ENCODE measurements around the gene TNFRSF1A. TPM values are rescaled to one million over a fixed set of nuclear protein-coding genes. Genes with fewer than 3 reads are reported as not detected.

The TNFRSF1A gene
- total RNA-seq, 1 experiment from 2014 or later = 82.4 TPM

DNA sequence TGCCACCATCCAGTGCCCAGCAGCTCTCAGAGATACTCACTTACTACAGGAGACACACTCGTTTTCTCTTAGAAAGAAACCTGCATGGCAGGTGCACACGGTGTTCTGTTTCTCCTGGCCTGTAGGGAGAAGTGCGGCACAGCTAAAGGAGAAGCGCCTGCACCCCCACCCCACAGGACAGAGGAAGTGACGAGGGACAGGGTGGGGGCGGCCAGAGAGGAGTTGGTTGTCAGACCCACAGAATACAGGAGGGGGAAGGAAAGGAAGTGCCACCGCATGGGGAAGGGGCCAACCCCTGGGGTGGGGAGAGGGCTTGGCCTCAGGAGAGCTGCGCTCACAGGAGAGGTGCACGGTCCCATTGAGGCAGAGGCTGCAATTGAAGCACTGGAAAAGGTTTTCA is 8.8 kb downstream of the TNFRSF1A start:
- no peak for DNase-seq (ENCODE audit: low read depth, low spot score)
- in situ Hi-C loops (cut with HindIII; ENCODE audit: low pct_unique_long_range_greater_than_20kb, low sequenced_read_pairs) = no loop called here

DNA sequence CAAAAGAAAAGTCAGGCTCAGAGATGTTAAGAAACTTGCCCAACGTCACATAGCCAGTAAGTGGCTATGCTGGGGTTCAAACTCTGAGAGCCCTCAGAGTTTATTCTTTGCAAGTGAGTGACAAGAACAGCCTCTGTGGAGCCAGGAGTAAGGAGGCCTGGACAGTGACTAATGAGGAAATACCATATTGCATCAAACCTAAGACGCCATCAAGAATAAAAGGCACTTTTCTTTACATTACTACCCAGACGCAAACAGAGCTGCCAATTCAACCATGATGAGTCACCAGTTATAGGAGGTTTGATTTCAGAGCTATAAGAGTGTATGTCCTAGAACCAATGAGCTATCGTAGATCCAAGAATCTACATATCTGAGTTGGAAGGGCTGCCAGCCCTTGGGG is 9.4 kb downstream of the TNFRSF1A start:
- in situ Hi-C loops (cut with HindIII; ENCODE audit: low pct_unique_long_range_greater_than_20kb, low sequenced_read_pairs) = no loop called here
- peak; percentile 97 for DNase-seq (ENCODE audit: low read depth, low spot score)

DNA sequence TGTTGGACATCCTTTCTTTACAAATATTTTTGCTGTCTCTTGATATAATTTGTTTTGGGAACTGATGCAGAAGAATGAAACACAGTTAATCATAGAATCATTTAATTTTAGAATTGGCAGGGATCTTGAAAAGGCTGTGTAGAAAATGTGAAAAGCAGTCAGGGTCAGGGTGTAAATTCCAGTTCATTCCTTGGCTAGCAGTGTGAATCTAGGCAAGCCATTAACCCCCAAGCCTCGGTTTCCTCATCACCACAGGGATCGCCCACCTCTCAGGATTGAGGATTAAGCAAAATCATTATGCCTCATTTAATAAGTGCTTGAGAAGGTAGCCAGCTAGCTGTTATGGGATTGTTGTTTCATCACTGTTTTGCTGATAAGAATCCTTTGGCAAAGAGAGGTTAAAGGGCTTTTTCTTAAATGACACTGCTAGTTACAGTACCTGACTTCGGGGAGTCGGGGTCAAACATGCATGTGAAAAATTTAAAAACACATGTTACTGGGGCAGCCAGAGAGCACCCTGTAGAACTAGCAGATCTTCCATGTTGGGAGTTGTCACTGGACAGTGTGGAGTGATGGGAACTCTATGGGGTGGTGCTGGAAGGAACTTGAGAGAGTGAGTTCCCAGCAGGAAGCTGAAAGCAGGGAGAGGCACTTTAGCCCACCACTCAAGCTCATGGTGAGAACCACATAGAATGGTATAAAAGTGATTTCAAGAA is 10.7 kb downstream of the TNFRSF1A start:
- DNase-seq (ENCODE audit: low read depth, low spot score) = no peak
- in situ Hi-C loops (cut with HindIII; ENCODE audit: low pct_unique_long_range_greater_than_20kb, low sequenced_read_pairs) = no loop called here

DNA sequence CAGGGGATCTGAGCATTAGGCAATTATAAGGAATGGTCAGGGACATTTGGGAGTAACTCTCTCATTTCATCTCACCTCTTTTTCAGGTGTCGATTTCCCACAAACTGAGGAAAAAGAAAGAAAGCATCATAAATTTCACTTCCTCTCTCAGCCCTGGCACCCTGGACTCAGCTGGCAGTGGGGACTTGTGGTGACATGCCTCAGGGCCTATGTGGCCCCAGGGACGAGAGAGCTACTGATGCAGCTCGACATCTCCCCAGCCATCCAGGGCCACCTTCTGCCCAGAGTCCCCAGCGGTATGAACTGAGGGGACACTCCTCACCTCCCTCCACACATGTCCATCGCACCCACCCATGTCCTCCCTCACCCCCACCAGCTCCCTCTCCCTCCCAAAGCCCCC is 11.7 kb downstream of the TNFRSF1A start:
- in situ Hi-C loops (cut with HindIII; ENCODE audit: low pct_unique_long_range_greater_than_20kb, low sequenced_read_pairs) = no loop called here
- DNase-seq (ENCODE audit: low read depth, low spot score) = no peak

DNA sequence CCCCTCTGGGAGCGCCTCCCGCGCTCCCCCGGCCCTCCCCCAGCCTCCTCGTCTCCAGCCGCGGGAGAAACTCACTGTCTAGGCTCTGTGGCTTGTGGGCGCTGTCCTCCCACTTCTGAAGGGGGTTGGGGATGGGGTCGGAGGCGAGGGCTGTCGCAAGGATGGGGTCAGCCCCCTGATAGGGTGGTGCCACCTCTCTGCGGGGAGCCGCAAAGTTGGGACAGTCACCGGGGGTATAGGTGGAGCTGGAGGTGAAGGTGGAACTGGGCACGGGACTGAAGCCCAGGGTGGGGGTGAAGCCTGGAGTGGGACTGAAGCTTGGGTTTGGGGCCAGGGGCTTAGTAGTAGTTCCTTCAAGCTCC is 12.2 kb downstream of the TNFRSF1A start:
- DNase-seq (ENCODE audit: low read depth, low spot score) = no peak
- in situ Hi-C loops (cut with HindIII; ENCODE audit: low pct_unique_long_range_greater_than_20kb, low sequenced_read_pairs) = no loop called here

DNA sequence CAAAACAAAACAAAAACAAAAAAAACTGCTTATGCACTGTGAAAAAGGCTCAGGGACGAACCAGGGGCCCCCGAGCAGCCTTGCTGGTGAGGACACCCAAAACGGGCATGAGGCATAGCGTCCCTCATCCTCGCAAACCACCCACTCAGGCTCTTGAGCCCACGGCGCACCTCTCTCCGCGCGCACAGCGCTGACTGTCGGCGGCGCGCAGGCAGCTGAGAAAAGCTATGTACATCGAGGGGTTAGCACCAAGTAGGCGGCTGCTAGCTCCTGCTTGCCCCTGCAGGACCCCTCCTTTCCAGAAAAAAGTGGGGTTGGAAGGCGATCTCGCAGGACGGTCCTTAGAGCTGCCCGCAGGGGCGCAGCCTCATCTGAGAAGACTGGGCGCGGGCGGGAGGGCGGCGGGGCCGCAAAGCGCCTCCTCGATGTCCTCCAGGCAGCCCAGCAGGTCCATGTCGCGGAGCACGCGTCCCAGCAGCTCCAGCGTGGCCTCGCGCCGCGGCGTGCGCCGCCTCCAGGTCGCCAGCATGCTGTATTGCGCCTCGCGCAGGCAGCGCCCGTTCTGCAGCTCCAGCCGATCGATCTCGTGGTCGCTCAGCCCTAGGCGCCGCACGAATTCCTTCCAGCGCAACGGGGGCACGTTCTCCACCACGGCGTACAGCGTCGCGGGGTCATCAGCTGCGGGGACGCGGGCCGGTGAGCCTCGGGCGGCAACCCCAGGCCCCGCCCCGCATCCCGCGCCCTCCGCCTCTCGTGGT is 12.8 kb downstream of the TNFRSF1A start:
- in situ Hi-C loops (cut with HindIII; ENCODE audit: low pct_unique_long_range_greater_than_20kb, low sequenced_read_pairs) = no loop called here
- DNase-seq (ENCODE audit: low read depth, low spot score) = no peak

DNA sequence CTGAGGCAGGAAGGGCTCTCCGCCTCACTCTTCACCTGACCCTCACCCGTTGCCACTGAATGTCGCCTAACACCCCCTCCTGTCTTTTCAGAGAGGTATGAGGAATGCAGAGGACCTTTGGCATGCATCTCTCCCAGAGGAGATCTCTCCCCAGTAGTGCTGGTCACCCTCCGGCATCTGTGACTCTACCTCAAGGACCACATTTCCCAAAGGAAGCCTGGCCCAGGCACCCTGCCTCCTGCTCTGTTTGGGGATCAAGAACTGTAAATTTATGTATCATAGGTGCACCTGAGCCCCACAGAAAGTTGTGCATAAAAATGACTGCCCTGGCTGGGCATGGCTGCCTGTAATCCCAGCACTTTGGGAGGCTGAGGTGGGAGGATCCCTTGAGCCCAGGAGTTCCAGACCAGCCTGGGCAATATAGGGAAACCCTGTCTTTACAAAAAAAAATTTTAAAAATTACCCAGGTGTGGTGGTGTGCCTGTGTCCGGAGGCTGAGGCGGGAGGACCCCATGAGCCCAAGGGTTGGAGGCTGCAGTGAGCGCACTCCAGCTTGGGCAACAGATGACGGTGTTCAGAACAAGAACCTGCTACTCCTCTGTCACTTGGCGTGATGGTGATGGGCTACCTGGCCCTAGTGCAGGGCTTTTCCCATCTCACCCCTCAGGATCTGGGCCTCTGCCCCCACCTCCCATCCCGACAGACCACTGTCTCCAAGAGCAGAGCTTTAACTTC is 13.7 kb downstream of the TNFRSF1A start:
- in situ Hi-C loops (cut with HindIII; ENCODE audit: low pct_unique_long_range_greater_than_20kb, low sequenced_read_pairs) = no loop called here
- no peak for DNase-seq (ENCODE audit: low read depth, low spot score)

DNA sequence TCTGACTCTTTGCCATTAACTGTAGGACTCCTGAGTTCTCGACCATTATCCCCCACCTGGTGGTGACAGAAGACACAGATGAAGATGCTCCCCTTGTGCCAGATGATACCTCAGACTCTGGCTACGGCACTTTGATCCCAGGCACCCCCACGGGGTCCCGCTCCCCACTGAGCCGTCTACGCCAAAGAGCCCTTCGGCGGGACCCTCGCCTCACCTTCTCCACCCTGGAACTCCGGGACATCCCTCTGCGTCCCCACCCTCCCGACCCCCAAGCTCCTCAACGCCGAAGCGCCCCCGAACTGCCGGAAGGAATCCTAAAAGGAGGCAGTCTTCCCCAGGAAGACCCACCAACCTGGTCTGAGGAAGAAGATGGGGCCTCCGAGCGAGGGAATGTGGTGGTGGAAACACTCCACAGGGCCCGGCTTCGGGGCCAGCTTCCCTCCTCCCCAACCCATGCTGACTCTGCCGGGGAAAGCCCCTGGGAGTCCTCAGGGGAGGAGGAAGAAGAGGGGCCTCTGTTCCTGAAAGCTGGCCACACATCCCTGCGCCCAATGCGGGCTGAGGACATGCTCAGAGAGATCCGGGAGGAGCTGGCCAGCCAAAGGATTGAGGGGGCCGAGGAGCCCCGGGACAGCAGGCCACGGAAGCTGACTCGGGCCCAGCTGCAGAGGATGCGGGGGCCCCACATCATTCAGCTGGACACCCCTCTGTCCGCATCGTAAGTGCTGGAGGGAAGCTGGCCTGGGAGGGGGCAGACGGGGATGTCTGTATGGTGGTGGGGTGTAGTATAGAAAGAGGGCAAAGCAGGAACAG is 14.4 kb downstream of the TNFRSF1A start:
- DNase-seq (ENCODE audit: low read depth, low spot score) = no peak
- in situ Hi-C loops (cut with HindIII; ENCODE audit: low pct_unique_long_range_greater_than_20kb, low sequenced_read_pairs) = no loop called here

DNA sequence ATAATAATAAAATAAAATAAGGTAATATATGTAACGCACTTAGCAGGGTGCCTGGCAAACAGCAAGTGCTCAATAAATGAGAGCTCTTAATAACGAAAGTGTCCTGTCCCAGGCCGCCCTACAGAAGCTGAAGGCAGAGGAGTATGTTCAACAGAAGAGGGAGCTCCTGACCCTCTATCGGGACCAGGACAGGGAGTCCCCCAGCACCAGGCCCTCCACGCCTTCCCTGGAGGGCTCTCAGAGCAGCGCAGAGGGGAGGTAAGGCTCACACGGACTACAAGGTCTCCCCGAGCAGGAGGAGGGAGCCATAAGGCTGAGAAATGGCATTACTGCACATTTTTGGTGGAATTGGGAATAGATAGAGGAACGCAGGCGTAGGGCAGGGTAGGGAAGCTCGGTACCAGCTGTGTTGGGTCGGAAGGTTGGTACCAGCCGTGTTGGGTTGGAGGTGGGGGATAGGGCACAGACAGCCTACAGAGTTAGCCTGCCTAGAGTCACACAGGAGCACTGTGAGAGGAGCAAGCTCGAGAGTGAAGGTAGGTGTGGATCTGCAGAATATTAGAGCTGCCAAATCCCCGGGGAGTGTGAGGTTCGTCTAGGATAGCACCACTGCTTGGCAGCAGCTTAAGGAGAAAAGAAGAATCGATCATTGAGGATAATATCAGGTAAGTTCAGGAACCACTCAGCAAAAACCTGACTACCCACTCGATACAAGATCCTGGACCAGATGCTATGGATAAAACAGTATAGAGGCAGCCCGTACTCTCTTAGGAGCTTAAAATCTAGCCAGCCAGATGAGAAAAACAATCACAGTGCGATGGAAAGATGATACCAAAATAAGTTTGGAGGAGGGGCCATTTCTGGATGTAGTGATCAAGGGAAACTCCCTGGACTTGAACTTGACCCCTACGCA is 15.3 kb downstream of the TNFRSF1A start:
- peak; percentile 86 for DNase-seq (ENCODE audit: low read depth, low spot score)
- in situ Hi-C loops (cut with HindIII; ENCODE audit: low pct_unique_long_range_greater_than_20kb, low sequenced_read_pairs) = no loop called here

DNA sequence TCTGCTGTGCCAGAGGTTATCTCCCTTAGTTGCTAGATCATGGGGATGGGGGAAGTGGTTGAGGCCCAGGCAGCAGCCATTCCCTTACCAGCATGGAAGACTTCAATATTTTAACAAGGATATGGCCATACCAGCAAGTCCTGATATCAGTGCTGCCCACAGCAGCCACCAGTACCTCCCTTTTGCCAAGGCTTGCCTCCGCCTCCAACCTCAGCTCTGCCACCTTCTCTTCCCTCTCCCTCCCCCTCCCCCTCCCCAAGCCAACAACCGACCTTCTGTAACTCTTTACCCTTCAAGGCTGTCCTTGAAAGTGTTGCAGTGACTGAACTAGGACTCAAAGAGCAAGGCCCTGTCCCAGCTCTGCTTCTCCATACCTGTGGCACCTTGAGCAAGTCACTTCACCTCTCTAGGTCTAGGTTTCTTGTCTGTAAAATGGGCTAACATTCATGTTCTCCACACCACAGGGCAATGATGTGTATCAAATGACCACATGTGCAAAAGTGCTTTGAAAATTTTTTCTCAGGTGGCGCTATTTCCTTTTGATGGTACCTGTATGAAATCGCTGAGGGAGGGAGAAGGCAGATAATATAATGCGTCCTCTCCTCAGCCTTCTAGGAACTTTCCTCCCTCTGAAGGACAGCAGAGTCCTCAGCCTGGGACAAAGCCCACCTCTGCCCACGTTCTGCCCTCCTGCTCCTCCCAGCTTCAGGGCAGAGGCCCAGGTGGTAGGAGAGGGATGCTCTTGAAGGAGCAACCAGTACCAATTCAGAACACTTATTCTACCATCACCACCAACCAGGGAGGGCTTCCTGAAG is 16.7 kb downstream of the TNFRSF1A start:
- in situ Hi-C loops (cut with HindIII; ENCODE audit: low pct_unique_long_range_greater_than_20kb, low sequenced_read_pairs) = no loop called here
- DNase-seq (ENCODE audit: low read depth, low spot score) = no peak

DNA sequence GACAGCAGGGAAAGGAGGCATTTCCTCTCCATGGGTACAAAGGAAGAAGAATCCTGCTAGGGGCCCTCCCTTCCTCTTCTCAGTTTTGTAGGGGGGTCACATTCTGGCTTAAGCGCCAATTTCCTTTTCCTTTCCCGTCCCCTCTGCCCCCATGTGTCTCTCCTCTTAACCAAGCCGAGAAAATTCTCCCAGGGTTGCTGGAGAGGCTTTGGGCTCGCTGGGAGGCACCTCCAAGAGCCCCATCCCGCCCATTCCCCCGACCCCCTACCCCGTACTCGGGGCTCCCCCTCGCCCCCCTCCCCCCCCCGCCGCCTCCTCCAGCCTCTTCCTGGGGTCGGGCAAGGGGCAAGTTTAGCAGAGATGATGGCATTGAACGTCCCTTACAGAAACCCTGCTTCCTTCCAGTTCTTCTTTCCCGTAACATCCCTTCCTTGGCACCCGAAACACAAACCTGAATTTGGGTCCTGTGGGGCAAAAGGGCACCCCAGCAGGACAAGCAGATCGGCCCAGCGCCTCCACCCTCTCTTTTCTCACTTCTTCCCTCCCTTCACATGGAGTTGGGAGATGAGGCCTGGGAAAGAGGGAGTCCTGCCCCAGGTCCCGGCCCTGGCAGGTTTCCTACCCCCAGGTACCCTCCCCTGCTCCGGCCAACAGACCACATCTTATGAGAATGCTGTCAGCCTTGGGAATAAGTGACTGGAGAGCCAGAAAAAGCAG is 17.7 kb downstream of the TNFRSF1A start:
- in situ Hi-C loops (cut with HindIII; ENCODE audit: low pct_unique_long_range_greater_than_20kb, low sequenced_read_pairs) = no loop called here
- no peak for DNase-seq (ENCODE audit: low read depth, low spot score)

DNA sequence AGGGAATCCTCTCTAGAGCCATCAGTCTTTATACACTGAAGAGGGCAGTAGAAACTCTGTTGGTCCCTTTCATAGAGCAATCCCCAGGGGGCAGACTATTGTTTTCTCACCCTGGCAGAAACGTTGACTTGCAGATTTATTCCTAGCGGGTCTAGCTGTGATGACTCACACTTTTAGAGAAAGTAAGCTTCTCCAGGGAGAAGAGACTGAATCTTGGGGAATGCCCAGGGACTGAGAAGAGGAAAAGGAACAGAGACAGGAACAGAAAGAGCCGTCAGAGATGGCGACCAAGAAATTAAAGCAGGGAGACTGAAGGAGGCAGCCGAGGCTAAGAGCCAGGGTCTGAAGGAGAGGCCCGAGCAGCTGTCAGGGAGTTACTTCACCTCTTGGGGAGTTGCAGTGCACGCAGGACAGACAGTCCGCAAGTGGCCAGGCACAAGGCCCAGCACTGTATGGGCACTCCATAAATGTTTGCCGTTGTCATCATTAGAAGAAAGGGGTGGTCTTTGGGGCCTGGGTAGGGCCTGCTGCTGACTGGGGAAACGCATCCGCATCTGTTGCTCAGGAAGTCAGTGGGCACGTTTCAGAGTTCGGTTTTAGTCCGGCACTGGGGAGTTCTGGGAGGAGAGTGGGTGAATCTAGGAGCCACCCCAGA is 18.4 kb downstream of the TNFRSF1A start:
- in situ Hi-C loops (cut with HindIII; ENCODE audit: low pct_unique_long_range_greater_than_20kb, low sequenced_read_pairs) = no loop called here
- DNase-seq (ENCODE audit: low read depth, low spot score) = peak; percentile 89

DNA sequence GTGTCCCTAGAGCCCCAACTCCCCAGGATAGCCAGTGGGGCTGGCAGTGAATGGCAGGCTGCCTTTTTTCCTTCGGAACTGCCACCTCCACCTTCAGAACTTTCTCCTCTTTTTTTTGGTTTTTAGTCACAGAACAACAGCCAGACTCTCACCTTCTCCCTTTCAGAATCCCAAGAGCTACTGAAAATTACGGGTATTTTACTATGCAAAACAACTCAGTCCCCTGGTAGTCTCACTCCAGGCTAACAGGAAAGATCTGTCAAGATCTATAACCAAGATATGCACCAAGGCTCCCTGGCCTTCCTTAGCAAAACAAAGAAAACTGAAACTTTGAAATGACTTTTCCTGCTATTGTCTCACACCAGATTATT is 18.9 kb downstream of the TNFRSF1A start:
- in situ Hi-C loops (cut with HindIII; ENCODE audit: low pct_unique_long_range_greater_than_20kb, low sequenced_read_pairs) = no loop called here
- DNase-seq (ENCODE audit: low read depth, low spot score) = no peak

DNA sequence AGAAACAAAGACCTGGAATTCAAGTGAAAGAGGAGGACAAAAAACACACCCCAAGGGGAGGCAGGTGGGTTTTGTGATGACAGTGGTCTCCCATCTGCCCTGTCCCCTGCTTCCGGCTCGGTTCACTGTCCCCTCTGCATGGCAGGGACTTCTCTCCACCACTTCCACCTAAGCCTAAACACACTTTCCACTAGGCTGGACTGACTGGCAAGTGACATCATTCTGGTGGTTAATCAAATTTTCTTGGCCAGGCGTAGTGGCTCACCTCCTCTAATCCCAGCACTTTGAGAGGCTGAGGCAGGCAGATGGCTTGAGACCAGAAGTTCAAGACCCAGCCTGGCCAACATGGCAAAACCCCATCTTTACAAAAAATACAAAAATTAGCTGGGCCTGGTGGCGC is 19.5 kb downstream of the TNFRSF1A start:
- DNase-seq (ENCODE audit: low read depth, low spot score) = no peak
- in situ Hi-C loops (cut with HindIII; ENCODE audit: low pct_unique_long_range_greater_than_20kb, low sequenced_read_pairs) = no loop called here

DNA sequence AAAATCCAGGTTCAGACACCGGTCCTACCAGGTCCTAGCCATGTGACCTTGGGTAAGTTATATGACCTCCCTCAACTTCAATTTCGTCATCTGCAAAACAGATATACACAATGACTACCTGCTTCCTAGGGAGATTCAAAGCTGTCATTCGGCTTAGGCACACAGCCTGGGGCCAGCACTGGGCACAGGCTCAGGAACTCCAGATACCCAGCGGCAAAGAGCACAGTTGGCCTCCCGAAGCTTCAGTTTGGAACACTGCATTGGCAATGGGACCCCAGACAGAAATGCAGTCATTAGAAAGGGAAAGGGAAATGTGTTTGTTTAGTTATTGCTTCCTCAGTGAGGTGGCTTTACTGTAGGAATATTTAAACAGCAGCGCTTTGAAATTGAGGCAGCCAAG is 20.0 kb downstream of the TNFRSF1A start:
- DNase-seq (ENCODE audit: low read depth, low spot score) = no peak
- in situ Hi-C loops (cut with HindIII; ENCODE audit: low pct_unique_long_range_greater_than_20kb, low sequenced_read_pairs) = no loop called here
